Activated CD8-positive, alpha-beta memory T cell treated with anti-CD3 and anti-CD28 coated beads, Interleukin-2, amount 50 U/mL, for 24 hours (primary cell): ENCODE results near the gene DTD1.

Source experiments
- DNase-seq: peaks from one replicate; pipeline ENCODE4 v3.0.0-alpha.2; 2020; ENCODE audit errors: extremely low read depth

Gene DTD1

DNA sequence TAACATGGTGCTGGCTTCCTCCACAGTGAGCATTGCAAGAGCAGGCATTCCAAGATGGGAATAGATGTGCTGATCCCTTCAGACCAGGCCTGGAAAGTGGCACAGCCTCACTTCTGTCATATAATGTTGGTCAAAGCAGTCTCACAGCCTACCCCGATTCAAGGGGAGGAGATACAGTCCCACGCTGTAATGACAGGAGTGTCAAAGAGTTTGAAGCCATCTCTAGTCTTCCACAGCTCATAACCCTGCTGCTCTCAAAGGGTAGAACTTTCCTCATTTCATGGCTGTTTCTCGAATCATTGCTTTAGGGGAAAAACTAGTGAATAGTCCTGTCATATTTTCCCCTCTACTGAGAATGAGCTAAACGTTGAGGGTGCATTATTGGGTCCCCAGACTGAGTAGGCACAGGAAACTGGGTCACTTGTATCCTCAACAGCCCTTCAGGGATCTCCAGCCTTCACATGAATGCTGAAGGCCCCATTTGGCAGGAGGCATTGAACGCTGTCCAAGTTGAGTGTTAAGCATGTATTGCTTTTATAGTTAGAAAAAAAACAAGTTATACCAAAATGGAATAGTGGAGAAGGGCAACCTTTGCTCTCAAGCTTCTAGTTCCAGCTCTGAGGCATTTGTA is 27.3 kb downstream of the DTD1 start:
- DNase-seq = no peak

DNA sequence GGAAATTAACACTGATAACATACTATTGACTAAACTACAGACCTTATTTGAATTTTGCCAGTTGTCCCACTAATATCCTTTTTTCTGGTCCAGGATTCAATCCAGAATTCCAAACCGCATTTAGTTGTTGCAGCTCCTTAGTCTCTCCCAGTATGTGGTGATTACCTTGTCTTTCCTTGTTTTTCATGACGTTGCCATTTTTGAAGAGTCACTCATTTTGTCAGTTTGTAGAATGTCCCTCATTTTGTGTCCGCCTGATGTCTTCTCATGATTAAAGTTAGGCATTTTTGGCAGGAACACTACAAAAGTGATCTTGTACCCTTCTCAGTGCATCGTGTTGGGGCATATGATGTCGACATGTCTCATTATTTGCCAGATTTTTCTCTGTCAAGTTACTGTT is 33.1 kb downstream of the DTD1 start:
- DNase-seq = no peak

DNA sequence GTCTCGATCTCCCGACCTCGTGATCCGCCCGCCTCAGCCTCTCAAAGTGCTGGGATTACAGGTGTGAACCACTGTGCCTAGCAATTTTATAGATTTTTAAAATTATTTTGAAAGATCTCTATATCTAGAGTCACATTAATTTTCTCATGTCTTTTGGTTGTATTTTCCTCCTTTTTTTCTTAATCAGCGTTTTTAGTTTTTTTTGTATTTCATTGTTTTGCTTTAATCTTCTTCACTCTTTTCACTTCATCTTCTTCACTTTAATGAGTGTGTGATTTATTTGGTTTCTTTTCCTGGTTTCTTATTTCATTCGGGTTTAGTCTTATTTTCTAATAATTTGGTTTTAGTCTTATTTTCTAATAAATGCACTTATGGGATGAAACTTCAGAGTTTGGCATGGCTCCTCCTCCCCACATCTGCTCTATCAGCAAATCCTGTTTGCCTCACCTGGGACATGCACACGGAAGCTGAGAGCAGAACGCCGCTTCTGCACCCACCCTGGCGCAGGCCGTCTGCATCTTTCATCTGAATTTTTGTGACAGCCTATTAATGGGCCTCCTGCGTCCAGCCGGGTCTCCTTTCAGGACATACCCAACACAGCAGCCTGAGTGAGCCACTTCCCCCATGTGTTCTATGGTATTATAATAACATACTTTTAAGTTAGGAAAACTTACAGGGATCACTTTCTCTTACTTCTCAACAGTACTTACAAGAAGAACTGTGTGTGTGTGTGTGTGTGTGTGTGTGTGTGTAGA is 35.5 kb downstream of the DTD1 start:
- DNase-seq = no peak

DNA sequence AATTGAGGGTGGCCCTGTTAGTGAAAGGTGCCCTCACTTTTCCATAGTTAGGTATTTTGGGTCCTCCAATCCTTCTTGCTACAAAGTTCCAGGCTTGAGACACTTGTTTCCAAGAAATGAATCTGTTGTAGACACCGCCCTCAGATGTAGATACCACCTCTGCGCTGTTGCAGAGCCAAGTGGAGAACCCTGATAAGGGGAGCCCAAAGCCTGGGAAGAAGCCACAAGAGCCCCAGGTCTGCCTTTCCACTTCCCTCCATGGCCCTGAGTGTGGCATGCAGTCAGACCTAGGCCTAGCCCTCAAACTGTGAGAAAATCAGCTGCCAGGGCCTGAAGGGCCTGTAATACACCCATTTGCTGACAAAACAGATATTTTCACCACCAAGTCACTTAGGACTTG is 37.1 kb downstream of the DTD1 start:
- no peak for DNase-seq

DNA sequence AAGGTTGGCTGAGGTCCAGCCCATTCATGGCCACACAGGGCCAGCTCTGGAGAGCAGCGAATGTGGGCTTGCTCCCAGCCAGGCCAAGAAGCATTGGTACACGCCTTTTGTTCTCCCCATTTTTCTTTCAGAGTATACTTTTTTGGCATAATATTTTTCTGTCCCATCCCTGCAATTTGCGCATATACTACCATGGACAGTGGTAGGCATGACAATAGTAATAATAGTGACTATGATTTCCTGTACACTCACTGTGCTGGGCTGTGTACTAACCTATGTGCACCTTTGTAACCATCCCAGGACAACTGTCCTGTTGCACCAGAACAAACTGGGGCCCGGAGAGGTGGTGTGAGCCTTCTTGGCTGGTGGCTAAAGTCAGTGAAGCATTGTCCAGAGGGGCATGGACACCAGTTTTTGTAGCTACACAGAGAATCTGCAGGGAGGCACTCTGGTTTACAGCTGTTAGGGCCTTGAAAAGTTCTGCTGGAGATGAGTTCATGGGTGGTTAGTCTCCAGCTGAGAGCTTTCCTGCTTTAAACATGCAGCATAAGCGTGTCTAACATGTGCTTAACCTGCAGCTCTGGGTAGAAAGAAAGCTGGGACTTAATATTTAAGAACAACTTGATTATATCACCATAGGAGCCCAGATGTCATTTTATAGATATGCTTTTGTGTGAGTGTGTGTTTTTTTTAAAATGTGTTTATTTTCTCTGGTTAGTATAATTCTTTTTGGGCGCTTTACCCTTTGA is 38.2 kb downstream of the DTD1 start:
- no peak for DNase-seq

DNA sequence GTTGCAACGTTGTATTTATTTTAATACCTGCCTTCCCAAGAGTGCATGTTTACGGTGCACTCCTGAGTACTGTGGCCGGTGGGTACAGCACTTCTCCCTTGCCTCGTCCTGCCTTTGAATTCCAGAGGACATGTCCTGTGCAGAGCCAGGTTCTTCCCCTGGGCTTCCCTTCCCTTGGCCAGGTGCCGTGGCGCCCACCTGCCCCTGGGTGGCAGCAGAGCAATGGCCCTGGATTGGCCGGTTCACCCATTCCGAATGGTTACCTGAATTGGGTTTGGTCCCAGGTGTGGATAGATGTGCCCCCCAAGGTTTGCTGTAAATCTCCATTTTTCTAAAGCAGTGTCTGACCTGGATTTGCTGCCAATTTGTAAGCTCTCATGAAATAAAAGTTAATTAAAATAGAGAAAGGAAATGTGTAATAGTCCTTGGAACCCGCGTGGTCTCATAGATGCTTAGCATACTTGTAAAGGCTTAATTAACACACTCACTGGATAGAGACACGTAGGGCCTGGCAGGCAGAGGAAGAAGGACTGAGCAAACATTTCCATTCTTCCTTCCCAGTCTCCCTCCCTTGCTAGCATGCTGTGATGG is 40.6 kb downstream of the DTD1 start:
- DNase-seq = no peak

DNA sequence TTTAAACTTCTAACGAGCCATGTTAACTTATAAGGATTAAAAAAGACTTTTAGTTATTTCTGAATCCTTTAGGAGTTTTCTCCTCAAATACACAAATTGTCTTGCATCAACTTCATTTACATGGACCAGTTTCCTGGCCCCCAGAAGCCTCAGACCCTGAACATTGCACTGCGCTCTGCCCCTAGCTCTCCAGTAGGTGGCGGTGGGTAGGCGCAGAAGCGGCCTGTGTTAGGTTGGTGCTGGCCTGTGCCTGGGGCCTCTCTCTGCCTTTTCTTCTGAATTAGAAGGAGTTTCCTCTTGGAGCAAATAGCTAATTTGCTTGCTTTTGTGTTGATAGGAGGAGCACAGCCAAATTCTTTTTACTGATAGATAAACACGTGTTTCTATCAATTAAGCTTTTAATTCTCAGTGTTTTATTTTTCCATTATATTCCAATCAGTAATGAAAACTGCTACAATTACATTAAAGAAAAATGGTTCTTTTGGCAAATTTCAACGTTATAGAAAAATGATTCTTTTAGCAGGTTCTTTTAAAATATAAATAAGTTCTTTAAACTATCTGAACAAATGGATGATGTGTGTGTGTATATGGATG is 44.4 kb downstream of the DTD1 start:
- DNase-seq = peak; percentile 17

DNA sequence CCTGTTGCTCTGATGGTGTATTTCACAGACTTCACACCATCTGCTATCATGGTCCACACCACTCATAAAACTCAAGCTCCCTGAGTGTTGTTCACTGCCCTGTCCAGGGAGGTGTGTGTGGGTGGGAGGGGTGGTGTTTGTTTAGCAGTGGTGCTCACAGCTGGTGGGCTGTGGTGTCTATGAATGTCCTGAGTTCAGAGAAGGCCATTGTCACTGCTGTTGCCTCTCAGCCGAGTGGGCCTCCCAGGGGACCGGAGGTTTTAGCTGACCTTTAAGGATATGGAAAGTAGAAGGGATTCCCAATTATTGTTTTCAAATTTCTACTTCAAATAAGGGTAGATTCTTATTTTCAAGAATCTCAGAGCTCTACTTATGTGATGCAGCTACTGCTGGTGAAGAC is 45.6 kb downstream of the DTD1 start:
- DNase-seq = no peak

DNA sequence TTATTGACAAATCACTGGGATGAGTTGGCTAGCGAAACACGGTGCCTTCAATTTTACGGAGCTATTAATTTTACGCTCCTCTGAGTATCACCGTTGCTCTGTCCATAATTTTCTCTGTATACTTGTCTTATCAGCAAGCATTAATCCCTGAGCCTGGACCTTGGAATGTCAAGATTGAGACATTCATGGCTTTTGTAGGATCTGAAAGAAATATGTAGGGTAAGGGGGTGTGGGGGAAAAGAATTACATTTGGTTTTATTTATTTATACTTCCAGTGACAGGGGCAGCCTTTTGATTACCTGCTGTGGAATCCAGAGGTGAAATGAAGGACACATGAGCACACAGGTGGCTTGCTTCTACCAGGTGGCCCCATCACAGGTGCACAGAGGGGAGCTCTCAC is 46.6 kb downstream of the DTD1 start:
- no peak for DNase-seq

DNA sequence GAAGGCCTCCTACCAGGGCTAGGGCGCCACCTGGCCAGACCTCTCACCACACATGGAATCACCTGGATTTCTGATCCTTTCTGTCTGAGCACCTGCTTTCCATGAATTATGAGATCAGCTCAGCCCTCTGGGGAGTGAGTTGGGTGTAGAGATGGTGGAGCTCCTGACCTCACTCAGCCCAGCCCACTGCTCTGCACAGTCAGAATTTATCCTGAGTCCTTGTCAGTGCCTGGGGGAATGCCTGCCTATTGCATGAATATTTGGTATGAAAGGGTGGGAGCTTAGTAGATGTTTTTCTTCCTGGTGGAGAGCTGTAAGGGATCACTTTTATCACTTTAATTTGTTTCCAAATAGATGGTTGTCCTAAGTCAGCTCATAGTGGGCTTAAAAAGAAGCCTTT is 47.5 kb downstream of the DTD1 start:
- DNase-seq = no peak

DNA sequence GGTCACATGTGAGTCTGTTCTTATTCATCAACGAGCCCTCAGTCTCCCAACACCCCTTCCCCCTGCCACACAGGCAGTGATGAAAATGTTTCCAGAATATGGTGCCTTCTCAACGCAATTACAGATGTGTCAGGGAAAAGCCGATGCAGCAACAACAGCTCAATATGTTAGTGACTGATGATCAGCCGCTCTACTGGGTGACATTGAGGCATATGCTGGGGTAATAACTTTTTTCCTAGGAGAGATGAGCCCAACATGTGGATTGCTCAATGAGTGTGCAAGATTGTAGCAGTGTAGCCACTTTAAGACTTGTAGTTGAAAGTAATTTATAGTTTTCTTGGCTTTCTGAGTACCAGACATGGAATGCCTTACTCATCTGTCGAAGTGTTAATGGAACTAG is 49.4 kb downstream of the DTD1 start:
- DNase-seq = no peak

DNA sequence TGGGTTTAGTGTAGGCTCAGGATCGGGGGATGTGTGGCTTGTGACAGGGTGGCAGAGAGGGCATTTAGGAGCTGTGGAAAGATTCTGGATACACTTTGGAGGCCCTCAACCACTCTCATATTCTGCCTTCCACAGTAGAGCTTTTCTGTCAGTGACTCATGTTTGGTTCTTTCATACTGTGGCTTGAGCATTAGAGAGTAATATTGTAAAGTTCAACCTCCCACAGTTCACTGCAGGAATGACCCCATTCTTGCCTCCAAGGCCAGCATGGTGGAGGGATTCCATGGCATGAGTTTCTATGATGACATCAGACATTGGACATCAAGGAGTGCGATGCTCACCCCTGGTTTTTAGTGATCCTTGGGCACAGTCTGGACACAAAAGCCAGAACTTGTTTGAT is 50.9 kb downstream of the DTD1 start:
- no peak for DNase-seq

DNA sequence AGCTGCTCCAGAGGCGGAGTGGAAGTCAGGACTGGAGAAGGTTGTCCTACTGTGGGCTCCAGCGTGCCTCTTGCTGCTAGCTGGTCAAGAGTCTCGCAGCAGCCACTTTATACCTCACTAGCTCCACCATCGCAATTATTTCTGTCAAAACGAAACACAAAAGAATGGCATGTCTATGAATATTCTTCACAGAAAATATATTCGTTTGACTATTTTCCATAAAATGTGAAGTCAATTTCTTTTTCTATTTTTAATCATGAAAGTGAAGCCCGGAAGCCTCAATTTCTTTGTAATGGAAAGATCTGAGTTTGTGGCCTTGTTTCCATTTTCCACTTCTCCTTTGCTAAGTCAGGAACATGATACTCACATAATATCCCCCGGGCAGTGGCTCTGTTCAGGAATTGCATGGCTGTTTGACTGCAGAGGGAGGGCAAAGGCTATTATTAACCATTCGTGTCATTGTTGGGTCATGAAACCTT is 51.7 kb downstream of the DTD1 start:
- no peak for DNase-seq

DNA sequence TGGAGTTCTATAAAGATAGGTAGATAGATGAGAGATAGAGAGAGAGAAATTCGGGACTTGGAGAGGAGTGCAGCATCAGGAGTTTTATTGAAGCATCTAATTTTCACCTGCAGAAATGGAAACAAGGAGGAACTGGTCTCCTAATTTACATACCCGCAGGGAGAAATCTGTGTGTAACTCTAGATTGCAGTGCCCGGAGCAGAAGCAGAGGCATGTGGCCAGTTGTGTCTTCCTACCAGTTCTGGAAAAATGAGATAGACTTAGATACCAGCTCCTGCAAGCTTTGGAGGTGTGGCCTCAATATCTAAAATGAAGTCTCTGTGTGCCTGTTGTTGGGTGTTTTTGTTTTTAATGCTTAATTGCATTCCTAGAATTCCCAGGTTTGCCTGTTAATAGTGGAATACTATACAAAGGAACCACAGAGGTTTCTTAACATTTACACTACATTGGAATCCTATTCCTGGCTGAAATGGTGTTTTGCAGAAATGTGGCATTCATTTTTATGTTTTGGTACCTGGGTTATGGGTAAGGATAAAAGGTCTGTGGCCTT is 57.4 kb downstream of the DTD1 start:
- DNase-seq = no peak

DNA sequence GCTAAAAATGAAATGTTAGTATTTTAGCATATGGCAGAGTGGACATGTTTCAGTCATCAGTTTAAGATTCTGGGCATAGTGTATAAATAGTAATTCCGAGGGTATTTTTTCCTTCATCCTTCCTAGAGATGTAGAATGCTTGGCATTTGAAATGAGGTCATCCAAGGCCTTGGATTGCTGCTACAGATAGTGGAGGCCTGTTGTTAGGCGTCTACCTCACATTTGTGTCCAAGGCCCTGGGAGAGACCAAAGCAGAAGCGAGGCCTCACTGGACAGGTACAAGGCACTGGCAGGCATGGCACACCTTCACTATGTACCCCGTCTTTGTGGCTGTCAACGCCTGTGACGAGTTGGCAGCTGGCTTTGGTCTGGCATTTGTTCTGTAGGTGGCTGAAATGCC is 58.0 kb downstream of the DTD1 start:
- no peak for DNase-seq

DNA sequence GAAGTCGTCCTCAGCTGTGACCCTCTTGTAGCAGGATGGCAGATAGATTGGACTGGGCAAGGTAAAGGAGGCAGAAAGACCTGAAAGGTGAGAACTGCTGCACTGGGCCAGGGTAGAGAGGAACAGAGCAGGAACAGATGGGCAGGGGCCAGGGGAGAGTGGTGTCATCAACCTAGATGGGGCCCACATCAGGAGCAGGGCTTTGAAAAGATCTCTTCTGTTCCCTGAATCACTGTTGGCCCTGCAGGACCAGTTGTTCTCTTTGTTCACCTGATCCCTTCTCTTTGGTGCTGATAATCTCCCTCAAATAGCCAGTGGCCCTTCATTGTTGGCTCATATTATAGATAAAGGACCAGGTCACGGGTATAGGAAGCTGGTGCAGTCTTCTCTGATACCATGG is 59.9 kb downstream of the DTD1 start:
- no peak for DNase-seq

DNA sequence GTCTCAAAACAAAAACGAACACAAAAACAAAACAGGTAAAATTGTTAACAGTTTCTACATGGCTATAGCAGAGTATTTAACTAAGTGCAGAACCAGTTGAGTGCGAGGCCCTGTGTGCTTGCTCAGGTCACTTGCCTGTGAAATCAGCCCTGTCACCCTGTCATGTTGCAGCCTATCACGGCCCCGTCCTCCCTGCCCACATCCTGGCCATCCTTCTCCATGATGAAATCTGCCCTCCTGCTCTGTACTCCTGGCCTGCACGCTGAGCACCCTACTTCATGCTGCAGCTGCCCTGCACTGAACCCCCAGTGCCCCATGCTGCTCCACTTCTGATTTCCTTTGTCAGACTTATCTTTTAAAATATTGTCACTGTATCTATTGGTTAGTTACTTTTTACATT is 62.4 kb downstream of the DTD1 start:
- no peak for DNase-seq

DNA sequence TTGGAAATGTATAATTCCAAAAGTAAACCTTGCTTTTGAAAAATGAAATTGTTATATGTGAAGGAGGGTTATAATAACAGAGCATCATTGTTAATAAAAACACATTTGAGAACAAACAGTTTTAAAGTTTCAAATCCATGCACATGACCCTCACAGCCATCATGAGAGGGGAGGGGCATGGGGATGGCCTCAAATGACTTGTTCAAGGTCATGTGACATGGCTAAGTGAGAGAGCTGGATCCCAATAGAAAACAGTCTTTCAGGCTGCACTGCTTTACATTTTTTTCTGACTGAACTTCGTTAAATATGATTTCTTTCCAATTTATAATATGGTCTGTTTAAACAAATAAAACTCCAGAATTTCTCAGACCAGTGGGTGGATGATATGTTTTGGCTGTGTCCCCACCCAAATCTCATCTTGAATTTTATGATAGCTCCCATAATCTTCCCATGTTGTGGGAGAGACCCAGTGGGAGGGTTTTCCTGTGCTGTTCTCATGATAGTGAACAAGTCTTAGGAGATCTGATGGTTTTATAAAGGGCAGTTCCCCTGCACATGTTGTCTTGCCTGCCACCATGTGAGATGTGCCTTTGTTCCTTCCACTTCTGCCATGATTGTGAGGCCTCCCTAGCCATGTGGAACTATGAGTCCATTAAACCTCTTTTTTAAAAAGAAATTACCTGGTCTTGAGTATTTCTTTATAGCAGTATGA is 66.0 kb downstream of the DTD1 start:
- no peak for DNase-seq

DNA sequence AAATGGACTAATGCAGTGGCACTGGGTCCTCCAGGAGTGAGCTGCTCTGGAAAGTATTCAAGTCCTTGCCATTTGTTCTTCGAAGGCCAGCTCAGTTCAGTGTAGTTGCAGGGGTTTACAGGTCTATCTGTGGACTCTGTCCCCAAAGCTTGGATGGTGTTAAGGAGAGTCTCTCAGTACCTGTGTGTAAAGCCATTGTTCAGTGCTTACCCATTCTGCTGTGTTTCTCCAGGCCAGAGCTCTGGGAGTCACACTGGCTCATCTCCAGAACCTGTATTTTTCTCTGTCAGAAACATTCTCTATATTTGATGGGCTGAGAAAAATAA is 66.6 kb downstream of the DTD1 start:
- no peak for DNase-seq

DNA sequence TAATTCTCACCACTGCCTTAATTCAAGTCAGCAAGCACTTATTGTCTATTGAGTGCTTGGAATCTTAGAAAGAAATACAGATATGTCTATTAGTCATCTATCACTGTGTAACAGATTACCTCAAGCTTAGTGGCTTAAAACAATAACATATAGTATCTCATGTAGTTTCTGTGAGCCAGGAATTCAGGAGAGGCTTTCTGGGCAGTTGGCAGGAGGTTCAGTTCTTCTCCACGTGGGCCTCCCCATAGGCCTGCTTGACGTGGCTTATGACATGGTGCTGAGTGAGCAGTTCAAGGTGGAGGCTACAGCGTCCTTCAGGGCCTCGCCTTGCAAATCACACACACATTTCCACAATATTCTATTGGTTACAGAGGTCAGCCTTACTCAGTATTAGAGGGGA is 69.7 kb downstream of the DTD1 start:
- no peak for DNase-seq

DNA sequence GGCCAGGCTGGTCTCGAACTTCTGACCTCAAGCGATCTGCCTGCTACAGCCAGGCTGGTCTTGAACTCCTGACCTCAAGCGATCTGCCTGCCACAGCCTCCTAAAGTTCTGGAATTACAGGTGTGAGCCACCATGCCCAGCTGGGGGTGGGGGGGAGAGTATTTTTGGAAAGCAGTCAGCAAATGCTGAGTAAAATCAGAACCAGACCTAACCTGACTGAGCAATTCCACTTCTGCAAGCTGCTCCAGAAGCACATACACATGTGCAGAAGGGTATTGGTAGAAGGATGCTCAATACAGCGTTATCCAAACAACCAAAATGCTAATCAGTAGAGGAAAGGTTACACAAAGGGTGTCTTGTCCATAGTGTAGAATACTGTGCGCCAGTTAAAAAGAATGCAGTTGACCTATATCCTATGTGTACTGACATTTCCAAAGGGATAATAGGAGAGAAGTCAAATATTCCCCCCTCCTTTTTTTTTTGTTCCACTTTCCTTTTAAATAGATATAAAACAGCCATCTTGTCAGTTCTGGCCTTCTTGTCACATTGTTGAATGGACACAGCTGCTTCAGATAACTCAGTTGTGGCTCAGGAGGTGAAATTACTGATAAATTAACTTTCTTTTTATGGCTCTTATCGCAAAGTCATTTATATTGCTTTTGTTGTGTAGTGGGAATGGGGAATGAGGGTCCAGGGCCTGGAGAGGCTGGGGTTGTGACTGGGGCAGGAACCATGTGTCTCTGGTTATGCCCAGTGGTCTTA is 74.6 kb downstream of the DTD1 start:
- DNase-seq = no peak
